DMS 273 (cell line): Measurements from ENCODE around the gene PGM1.

Experiments used
- DNase-seq: peaks from one replicate; lab custom pipeline; 2025; ENCODE audit not compliant: unreplicated experiment; lab: John Stamatoyannopoulos, UW

PGM1 gene

DNA sequence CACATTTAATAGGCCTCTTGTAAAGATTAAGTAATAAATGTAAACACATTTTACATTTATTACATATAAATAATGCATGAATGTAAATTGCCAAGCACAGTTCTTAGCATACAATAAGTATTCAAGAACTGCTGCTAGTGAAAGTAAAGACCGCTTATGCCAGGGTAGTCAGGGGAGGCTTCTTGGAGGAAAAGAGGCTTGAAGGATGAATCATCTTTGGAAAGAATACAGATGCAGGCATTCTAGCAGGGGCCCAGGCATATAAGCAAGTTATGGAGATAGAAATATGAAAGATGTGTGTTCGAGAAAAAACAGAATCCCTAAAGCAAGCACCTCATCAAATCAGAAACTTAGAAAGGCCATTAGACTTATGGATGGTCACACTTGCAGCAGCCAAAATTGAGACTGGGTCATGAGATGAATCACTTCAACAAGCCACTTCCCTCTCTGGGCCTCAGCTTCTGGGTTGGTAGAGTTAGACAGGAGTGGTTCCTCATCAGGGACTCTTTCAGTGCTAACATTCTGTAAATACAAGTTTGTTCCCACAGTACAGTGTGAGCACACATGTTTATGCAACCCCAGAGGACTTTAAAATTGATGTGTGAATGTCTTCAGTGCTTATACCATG, 100.8 kb downstream of the PGM1 start:
- no peak for DNase-seq

DNA sequence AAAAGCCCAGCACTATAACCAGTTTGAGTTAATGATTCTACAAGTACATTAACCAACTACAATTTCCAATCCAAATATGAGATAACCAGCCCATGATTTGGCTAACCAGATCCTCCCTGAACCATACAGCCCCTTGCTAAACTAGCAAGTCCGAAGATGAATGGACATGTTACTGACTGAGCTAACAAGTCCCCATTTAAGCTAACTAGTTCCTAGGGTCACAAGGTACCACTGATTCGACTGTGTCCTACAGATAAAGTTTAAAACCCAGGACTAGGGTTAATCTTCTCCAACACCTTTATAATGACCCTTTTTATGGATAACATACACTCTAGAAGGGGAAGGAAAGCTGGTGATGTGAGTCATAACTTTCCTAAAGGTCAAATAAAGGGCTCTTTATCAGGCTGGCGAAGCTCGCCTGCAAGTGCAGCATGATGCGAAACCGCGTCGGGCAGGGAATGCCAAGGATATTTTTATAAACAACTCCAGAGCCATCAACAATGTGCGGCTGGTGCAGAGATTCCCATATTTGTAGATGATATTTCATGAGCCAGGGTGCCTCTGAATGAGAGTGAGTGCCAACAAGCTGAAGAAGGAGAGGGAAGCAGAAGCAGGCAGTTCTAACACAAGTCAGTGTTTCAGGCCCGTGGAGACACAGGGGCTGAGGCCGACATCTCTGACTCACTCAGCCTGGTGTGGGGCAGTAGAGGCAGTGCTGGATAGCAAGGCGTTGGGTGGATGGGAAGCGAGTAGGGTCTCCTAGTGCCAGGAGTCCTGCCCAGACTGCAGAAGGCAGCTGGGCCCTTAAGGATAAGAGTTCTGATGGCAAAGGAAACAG, 105.0 kb downstream of the PGM1 start:
- DNase-seq = no peak

DNA sequence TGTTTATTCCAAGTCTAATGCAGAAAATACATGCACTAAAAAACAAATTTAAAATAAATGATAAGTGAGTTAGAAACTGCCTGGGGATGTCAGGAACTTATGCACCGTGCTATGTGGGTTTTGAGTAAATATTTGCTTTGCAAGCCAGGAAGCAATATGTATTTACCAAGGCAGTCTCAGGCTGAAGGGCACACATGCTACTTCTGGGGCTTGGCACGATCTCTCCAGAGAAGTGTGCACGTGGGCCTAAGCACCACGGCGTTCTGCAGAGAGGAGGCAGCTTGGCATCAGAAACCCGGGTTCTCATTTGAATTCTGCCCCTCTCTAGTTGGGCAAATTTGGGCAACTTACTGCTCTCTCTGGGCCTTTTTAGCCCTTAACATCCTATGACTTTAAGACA, 108.0 kb downstream of the PGM1 start:
- no peak for DNase-seq

DNA sequence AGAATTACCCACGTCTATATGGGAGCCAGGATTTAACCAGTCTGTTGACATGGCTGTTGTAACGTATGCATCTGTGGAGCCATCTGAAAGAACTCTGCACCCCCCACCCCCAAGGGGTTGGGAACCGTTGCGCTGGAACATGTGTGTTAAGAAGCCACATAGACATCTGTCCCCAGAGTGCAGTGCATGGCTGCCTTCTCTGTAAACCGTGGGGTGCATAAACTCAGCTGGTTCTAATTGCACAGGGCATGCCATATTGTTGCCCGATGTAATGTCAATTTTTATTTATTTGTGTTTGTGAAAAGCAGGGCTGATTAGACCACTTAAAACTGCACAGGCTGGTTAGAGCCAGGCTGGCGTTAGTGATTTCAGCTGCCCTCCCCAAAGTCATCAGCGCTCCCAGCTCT, 110.5 kb downstream of the PGM1 start:
- DNase-seq = peak; percentile 57

DNA sequence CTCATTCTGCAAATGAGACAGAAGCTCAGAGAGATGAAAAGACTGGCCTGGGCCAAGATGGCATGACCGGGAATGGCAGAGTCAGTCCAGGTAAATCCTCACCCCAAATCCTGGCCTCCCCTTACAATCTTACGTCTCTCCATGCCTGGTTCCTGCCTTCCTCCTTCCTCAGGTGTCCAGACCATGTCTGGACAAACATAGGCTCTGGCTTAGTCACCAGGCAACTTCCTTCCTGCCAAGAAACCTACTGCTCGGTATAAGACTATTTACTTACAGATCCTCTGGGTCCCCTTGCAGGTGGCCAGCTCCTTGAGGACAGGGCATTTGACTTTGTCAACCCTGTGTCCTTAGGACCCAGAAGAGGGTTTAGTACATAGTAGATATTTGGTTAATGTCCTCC, 111.2 kb downstream of the PGM1 start:
- DNase-seq = no peak

DNA sequence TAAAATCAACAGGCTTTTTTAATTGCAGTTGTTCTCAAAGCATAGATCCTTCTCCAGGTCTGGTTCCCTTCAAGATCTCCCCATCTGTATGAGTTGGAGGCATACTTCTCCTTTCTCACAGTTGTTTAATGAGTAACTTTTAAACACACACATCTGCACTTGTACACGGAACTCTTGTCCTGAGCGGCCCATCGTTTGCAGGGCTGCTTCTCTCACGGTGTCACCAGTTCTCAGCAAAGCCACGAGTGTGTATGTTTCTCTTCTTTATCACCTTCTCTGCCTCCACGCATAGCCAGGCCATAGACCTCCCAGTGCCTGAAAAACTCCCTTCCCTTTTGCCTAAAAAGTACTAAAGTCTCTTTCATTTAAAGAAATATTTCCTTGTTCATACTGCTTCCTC, 111.9 kb downstream of the PGM1 start:
- DNase-seq = no peak

DNA sequence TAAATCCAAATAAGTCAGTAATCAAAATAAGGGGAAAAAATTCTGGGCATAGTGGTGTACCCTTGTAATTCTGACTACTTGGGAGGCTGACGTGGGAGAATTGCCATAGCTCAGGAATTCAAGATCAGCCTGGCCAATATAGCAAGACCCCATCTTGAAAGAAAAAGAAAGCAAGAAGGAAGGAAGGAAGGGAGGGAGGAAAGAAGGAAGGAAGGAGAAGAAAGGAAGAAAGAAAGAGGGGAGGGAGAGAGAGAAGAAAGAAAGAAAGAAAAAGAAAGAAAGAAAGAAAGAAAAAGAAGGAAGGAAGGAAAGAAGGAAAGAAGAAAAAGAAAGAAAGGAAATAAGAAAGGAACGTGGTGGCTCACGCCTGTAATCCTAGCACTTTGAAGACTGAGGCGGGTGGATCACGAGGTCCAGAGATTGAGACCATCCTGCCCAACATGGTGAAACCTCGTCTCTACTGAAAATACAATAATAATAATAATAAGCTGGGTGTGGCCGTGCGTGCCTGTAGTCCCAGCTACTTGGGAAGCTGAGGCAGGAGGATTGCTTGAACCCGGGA, 116.1 kb downstream of the PGM1 start:
- no peak for DNase-seq
